ENCODE measurements around the gene PDE3A. TPM values are rescaled to one million over a fixed set of nuclear protein-coding genes. Genes with fewer than 3 reads are reported as not detected.
A peak's percentile ranks its signal among the peaks of the same experiment; 100 is the strongest.

Gene PDE3A
- total RNA-seq, 1 donor from 2014 or later = 0.29 TPM

DNA sequence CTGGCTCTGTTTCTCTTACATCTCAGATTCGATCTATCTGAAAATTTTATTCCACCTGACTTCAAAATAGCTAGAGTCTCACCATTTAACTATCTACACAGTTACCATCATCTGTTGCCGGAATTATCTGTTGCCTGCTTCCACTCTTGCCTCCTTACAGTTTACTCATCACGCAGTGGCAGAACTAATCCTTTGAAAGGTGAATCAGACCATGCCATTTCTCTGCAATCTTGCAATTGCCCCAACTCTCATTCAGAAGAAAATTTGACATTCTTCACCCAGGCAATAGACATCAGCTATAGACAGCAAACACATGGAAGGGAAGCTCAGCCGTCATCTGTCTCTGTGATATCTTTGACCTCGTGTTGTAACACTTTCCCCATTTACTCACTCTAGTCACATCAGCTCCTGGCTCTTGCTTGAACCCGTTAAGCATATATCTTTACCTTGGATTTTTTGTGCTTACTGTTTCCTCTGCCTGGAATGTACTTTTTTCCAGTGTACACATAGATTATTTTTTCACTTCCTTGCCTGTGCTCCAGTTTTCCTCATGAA is 85.5 kb downstream of the PDE3A start:
- DNase-seq (ENCODE audit: low read depth) = no peak

DNA sequence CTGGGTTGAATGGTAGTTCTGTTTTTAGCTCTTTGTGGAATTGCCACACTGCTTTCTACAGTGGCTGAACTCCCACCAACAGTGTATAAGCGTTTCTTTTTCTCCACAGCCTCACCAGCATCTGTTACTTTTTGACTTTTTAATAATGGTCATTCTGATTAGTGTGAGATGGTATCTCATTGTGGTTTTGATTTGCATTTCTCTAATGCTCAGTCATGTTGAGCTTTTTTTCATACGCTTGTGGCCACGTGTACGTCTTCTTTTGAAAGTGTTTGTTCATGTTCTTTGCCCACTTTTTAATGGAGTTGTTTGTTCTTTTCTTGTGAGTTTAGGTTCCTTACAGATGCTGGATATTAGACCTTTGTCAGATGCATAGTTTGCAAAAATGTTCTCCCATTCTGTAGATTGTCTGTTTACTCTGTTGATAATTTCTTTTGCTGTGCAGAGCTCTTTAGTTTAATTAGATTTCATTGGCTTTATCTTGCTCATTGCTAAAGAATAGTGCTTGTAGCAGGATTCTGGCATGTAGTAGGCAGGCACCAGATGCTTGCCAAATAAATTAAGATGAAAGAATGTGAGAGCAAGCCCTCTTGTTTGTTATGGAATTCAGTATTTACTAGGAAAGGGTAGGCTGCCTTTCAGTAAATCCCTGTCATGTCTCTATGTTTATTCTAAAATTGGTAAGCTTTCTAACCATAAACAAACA is 86.8 kb downstream of the PDE3A start:
- no peak for DNase-seq (ENCODE audit: low read depth)

GRCh38 chr12:20457582-20457981 is 89.2 kb downstream of the PDE3A start:
- DNase-seq (ENCODE audit: low read depth) = no peak

DNA sequence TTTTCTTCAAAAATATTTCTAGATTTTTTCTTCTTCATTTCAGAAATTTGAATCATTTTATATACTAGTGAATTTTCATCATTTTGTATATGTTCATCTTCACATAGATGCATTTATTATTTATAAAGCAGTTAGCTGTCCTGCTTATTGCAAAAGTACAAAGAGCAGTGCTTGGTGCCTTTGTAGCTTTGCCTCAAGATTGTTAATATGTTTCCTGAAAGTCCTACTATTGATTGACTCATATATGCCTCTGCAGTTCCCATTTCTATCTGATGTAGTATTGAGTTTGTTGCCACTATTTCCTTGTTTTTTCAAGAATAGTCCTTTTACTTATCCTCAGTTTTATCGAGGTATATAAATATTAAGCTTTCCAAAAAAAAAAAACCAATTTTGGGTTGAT is 89.7 kb downstream of the PDE3A start:
- DNase-seq (ENCODE audit: low read depth) = no peak

GRCh38 chr12:20459920-20460319 is 91.6 kb downstream of the PDE3A start:
- no peak for DNase-seq (ENCODE audit: low read depth)

DNA sequence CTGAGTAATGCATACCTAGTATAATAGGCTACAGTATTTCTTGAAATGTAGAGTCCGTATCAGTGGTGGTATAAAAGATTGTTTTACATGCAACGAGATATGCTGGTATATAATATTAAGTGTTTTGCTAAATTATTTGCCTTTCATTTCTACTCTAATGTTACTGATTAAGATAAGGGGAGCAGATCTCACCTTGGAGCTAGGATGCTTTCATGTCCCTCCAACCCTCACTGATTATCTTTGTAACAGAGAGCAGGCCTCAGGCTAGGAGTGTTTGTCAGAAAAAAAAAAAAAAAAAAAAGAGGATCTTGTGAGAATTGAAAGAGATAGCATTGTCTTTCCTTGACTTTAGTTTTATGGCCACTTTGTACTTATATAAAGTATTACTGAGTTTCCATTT is 92.6 kb downstream of the PDE3A start:
- no peak for DNase-seq (ENCODE audit: low read depth)

DNA sequence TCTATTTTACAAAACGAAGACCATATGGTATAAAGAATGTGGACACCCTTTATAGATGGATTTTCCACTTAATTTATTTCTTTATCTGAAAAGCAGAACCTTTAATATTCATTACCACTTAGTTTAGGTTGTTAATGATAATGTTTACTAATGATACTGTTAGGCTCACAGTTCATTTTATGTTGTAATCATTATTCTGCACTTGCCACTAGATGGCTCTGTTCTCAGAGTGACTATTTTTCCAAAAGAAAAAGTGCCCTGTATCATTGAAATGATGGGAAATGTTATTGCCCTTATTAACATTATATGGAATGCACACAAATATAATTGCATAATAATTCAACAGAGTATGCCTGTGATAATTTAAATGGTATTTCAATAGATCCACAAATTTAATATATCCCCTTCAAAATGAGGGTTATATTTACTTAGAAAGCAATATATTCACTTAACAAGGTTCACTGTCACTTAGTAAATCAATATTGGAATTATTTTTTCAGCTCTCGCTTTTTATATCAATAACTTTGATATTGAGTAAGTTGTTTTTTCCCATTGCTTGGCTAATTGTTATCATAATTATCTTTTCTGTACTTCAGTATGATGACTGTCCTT is 95.7 kb downstream of the PDE3A start:
- peak; percentile 17 for DNase-seq (ENCODE audit: low read depth)

GRCh38 chr12:20469300-20469699 is 101.0 kb downstream of the PDE3A start:
- DNase-seq (ENCODE audit: low read depth) = no peak

DNA sequence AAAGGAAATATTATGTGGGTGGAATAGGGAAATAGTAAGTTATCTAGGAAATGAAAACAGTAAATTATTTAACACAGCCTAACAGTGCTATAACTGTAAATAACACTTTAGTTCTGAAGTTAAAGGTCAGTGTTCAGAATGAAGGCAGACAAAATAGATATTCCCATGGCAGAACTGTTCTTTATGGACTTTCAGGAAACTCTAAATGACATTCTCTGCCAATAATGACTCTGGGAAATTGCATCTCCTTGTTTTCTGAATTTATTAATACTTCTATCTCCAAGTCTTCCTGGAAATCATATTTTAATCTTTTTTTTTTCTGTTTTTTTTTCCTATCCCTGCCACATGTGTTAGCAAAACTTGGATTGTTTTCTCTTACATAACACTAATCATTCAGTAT is 101.4 kb downstream of the PDE3A start:
- DNase-seq (ENCODE audit: low read depth) = no peak

GRCh38 chr12:20472102-20472782 is 103.9 kb downstream of the PDE3A start:
- DNase-seq (ENCODE audit: low read depth) = no peak

GRCh38 chr12:20473133-20473532 is 104.8 kb downstream of the PDE3A start:
- DNase-seq (ENCODE audit: low read depth) = no peak

DNA sequence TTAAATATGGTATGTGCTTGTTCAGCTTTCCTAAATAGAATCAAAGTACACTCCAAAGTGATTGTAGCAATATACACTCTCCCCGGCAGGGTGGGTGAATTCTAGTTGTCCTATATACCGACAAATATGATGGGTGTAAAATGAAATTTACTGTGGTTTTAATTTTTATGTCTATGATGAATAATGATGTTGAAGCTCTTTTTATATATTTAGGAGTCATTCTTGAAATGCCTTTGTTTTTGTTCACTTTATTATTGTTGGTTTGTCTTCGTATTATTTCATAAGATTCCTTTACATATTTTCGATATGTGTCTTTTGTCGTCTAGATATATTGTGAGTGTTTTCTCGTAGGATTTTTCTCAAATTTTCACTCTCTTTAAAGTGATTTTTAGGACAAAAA is 105.7 kb downstream of the PDE3A start:
- DNase-seq (ENCODE audit: low read depth) = no peak

DNA sequence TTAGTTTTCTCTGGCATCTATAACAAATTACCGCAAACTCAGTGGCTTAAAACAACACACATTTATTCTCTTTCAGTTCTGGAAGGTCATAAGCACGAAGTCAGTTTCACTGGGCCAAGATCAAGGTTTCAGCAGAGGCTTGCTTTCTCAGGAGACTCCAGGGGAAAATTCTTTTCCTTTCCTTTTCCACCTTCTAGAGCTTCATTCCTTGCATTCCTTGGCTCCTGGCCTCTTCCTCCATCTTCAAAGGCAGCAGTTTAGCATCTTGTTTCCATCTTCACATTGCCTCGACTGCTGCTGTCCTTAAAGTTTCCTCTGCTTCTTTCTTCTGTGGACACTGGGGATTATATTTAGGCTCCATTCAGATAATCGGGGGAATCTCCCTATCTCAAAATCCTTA is 106.1 kb downstream of the PDE3A start:
- DNase-seq (ENCODE audit: low read depth) = no peak

DNA sequence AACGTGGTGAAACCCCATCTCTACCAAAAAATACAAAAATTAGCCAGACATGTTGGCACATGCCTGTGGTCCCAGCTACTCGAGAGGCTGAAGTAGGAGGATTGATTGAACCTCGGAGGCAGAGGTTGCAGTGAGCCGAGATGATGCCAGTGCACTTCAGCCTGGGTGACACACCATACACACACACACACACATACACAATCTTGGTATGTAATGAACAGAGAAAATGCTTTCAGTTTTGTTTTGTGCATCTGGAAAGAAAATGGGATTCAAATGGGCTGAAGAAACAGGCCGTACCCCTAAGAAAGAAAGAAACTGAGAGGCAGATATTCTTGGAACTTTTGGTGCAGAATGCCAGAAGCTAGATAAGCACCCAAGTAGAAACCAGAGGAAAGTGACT is 107.2 kb downstream of the PDE3A start:
- no peak for DNase-seq (ENCODE audit: low read depth)

- DNase-seq (ENCODE audit: low read depth) = no peak
Measured at GRCh38 chr12:20476551-20476950, 108.2 kb downstream of the PDE3A start.

DNA sequence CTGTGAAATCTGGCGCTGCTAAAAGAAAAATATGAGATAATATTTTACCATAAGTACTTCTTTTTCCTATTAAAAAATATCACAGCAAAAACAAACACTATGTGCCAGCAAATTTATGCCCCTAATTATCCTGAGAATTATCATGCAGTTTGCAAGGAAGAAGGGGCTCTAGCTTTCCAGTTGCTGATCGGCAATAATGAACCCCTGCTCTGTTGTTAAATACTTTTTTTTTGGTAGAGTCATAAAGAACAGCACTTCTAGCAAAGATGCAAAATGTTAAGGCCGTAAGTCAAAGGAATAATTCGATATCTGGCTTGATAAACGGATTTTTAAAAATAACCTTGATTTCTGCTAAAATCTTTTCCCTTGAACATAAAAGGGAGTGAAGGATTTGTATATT is 108.9 kb downstream of the PDE3A start:
- no peak for DNase-seq (ENCODE audit: low read depth)

DNA sequence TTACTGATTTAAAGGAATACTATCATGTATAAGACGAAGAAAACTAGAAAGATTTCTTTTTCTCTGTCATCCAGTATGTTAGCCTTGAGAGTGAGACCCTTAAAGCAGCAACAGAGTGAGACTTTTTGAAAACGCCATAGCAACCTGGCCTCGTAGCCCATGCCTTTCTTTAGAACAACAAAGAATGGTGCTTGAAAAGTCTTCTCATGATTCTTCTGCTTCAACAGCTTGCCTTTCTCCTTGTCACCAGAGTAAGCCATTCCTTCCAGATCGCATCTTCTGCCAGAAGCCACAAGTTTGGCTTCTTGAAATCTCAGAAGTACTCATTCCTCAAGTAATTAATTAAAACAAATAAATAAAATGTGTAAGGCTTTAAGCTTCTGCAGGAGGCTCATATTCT is 109.3 kb downstream of the PDE3A start:
- no peak for DNase-seq (ENCODE audit: low read depth)

DNA sequence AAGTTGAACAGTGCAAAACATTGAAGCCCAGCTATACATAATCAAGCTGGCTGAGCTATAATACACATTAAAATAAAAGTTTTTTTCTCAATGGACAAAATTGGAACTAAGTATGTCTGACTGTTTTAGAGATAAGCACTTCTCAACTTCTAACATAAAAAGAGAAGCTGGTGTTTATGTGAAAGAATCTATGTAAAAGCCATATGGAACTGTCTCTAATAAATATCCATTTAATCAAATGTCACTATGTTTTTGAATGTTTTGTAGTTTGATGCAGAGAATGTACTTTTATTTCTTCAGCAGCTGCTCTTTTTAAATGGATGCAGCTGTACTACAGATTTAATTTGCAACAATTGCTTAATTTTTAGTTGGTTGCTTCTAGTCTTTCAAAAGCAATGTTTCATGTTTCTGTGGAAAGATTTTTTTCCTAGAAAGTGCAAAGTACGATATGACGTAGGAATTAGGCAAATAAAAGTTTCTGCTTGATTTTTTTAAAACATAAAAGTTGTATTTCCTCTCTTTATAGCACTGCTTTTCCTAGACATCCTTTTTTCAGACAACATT is 114.2 kb downstream of the PDE3A start:
- no peak for DNase-seq (ENCODE audit: low read depth)

DNA sequence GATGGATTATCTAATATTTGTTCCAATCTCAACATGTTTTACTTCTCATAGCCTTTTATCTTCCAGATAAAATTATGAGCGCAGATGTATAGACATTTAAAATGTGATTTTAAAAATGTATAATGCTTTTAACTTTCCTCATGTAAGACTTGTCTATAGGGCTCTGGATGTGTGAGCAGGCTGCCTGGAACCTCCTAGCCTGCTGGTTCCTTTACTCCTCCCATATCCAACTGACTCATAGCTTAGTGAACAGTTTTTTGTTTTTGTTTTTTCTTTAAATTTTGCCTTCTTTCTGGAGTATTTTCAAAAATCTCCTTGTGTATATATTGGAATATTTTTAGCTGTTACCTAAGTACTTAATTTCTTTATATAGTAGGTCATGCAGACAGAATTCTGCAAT is 115.4 kb downstream of the PDE3A start:
- no peak for DNase-seq (ENCODE audit: low read depth)

GRCh38 chr12:20486233-20486632 is 117.9 kb downstream of the PDE3A start:
- no peak for DNase-seq (ENCODE audit: low read depth)

GRCh38 chr12:20487519-20487918 is 119.2 kb downstream of the PDE3A start:
- DNase-seq (ENCODE audit: low read depth) = no peak

DNA sequence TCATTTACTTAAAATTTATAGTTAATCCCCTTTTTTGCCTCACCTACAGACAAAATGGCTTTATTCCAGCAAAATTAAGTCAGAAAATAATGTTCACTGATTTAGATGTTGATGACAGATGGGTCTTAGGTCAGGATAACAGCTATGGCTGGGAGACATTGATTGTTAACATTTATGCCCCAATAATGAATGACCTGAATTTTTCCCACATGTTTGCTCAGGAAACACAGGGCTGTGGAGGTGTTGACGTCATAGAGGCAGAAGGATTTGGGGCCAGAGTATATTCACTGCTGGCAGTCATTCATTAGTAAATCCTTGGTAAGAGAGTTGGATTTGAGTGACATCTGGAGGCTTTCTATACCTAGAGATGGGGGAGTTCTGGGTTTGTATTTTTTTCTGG is 121.3 kb downstream of the PDE3A start:
- no peak for DNase-seq (ENCODE audit: low read depth)

Measured in myocyte (in vitro differentiated cells).